Measurements from ENCODE around the gene LRBA. TPM values are rescaled to one million over a fixed set of nuclear protein-coding genes. Genes with fewer than 3 reads are reported as not detected.
"Not testable (repeated sequence)": the region's sequence is repeated elsewhere in the genome, so short reads cannot be mapped to it uniquely, and the experiment has no call there.

Gene LRBA
- total RNA-seq, 2 experiments from 2014 or later, result 53.7 to 54.6 TPM

DNA sequence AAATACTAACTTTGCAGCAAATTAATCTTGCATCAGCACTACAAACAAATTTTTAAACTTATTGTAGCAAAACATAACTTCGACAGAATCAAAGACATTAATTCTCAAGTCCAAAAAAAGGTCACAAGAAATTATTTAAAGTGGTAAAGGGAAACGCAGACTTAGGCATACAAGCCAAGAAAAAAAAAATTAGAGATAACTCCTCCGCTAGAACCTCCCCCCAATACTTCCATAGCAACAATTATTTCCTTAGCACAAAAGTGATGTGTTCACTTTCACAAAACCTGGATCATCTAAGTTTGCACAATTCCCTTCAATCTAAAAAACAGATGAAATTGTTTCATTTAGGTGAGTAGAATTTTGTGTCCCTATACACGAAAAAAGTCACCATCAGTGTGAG is 1.1 kb downstream of the LRBA start:
- Mint-ChIP-seq H3K27me3 (ENCODE audit: low read depth) (no peaks in the 10 kb centered on the region), H3K27ac (peak overlapping the region; percentile 99), H3K36me3 (ENCODE audit: low read depth) (peaks cover 21% of the 10 kb centered on the region), H3K4me3 (peak overlapping the region; percentile 100), H3K9me3 (no peaks in the 10 kb centered on the region), H3K4me1 (ENCODE audit: low read depth) (peaks cover 18% of the 10 kb centered on the region)
- intact Hi-C loops (cut with micrococcal nuclease), result loop anchor here (1.0 to 2.0 kb wide), 2 partner anchors 32 to 51 kb away; no protein-coding TSS in a partner anchor
- no peak for DNase-seq
- CTCF ChIA-PET, result interaction anchor here (0.6 to 1.6 kb wide), 4 partner anchors 9 to 85 kb away, joined by 3 to 8 read pairs (median 4); no protein-coding TSS in a partner anchor

DNA sequence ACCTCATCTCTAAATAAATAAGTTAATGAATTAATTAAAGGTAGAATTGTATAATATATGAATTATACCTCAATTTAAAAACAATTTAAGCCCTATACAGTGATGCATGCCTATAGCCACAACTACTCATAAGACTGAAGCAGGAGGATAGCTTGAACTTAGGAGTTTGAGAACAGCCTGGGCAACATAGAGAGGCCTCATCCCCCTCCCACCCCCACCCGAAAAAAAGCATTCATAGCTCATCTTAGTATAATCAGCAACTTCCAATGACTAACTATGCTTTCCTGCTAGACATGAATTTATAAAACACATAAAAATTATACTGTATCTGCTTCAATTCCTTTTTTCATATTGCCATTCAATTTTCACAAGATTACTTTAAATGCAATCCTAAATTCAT is 1.6 kb downstream of the LRBA start:
- no peak overlapping the region for H3K27ac Mint-ChIP-seq
- H3K4me3 Mint-ChIP-seq, result peak overlapping the region; percentile 100
- peaks cover 21% of the 10 kb centered on the region for H3K36me3 Mint-ChIP-seq (ENCODE audit: low read depth)
- H3K9me3 Mint-ChIP-seq, result no peaks in the 10 kb centered on the region
- no peak for DNase-seq
- H3K4me1 Mint-ChIP-seq (ENCODE audit: low read depth), result peaks cover 18% of the 10 kb centered on the region
- intact Hi-C loops (cut with micrococcal nuclease), result no loop called here
- no peaks in the 10 kb centered on the region for H3K27me3 Mint-ChIP-seq (ENCODE audit: low read depth)
- CTCF ChIA-PET, result interaction anchor here (0.6 to 2.5 kb wide), 3 partner anchors 8 to 52 kb away, joined by 3 to 11 read pairs (median 4); no protein-coding TSS in a partner anchor

- Mint-ChIP-seq H3K36me3 (ENCODE audit: low read depth) (peaks cover 22% of the 10 kb centered on the region), H3K27ac (no peak overlapping the region), H3K4me1 (ENCODE audit: low read depth) (peaks cover 18% of the 10 kb centered on the region), H3K4me3 (peak overlapping the region; percentile 100), H3K27me3 (ENCODE audit: low read depth) (no peaks in the 10 kb centered on the region), H3K9me3 (no peaks in the 10 kb centered on the region)
- peak; percentile 31 for DNase-seq
- intact Hi-C loops (cut with micrococcal nuclease), result no loop called here
- CTCF ChIA-PET, result interaction anchor here (0.6 to 2.5 kb wide), 4 partner anchors 8 to 336 kb away, joined by 3 to 11 read pairs (median 4); no protein-coding TSS in a partner anchor
These were observed 2.3 kb downstream of the LRBA start for GRCh38 chr4:151012820-151013219.

DNA sequence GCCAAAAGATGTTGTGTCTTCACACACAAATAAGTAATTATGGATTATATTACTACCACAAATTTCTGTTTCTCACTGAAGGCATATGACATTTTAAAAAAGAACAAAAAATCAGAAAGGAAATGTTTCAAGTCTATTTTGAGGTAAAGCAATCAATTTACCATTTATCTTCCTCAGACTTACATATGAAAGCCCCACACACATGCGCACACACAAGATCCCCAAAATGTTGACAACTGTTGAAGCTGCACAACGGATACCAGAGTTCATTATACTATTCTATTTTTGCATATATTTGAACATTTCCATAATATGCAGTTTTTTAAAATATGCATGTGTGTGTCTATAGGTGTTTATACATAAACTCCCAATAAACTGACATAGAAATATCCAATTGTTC is 2.7 kb downstream of the LRBA start:
- CTCF ChIA-PET, result interaction anchor here (0.6 to 2.5 kb wide), 3 partner anchors 51 to 337 kb away, joined by 3 to 11 read pairs (median 4); no protein-coding TSS in a partner anchor
- peaks cover 25% of the 10 kb centered on the region for H3K36me3 Mint-ChIP-seq (ENCODE audit: low read depth)
- no peaks in the 10 kb centered on the region for H3K27me3 Mint-ChIP-seq (ENCODE audit: low read depth)
- H3K4me1 Mint-ChIP-seq (ENCODE audit: low read depth), result peaks cover 20% of the 10 kb centered on the region
- H3K27ac Mint-ChIP-seq, result no peak overlapping the region
- H3K9me3 Mint-ChIP-seq, result no peaks in the 10 kb centered on the region
- H3K4me3 Mint-ChIP-seq, result peak overlapping the region; percentile 65
- intact Hi-C loops (cut with micrococcal nuclease), result no loop called here
- no peak for DNase-seq

DNA sequence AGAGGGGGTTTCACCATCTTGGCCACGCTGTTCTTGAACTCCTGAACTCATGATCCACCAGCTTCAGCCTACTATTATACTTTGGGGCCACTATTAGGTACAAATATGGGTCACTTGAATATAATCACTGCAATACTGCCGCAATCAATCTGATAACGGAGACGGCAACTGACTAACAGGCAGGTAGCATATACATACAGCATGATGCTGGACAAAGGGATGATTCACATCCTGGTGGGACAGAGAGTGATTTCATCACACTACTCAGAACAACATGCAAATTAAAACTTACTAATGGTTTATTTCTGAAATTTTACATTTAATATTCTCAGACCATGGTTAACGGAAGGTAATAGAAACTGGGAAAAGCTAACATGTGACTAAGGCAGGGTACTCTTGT is 10.9 kb downstream of the LRBA start:
- H3K9me3 Mint-ChIP-seq, result no peaks in the 10 kb centered on the region
- peaks cover 31% of the 10 kb centered on the region for H3K36me3 Mint-ChIP-seq (ENCODE audit: low read depth)
- H3K27ac Mint-ChIP-seq, result no peak overlapping the region
- no peak overlapping the region for H3K4me3 Mint-ChIP-seq
- CTCF ChIA-PET, result no interaction called here
- DNase-seq, result no peak
- no peaks in the 10 kb centered on the region for H3K27me3 Mint-ChIP-seq (ENCODE audit: low read depth)
- intact Hi-C loops (cut with micrococcal nuclease), result no loop called here
- H3K4me1 Mint-ChIP-seq (ENCODE audit: low read depth), result peaks cover 40% of the 10 kb centered on the region

- no peaks in the 10 kb centered on the region for H3K27me3 Mint-ChIP-seq (ENCODE audit: low read depth)
- peaks cover 49% of the 10 kb centered on the region for H3K4me1 Mint-ChIP-seq (ENCODE audit: low read depth)
- peaks cover 24% of the 10 kb centered on the region for H3K36me3 Mint-ChIP-seq (ENCODE audit: low read depth)
- no peak overlapping the region for H3K27ac Mint-ChIP-seq
- H3K9me3 Mint-ChIP-seq, result no peaks in the 10 kb centered on the region
- CTCF ChIA-PET, result no interaction called here
- no peak for DNase-seq
- intact Hi-C loops (cut with micrococcal nuclease), result no loop called here
- no peak overlapping the region for H3K4me3 Mint-ChIP-seq
These were observed 14.2 kb downstream of the LRBA start for GRCh38 chr4:151000747-151001429.

DNA sequence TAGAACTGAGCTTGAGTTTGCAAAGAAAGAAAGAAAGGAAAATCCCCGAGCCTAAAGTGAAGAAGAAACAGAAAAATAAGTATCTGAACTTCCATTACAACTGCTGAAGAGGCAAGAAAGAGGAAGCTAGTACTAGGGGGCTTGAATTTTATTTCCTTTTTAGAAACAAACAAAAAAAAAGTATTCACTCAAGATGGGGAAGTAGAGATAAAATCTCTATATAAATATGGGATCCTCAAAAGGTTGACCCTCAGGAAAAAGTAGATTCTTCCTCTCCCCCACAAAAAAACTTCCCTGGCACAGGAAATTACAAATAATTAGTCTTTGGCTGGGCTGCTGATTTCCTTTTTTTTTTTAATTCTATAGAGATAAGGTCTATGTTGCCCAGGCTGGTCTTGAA is 16.0 kb downstream of the LRBA start:
- peaks cover 52% of the 10 kb centered on the region for H3K4me1 Mint-ChIP-seq (ENCODE audit: low read depth)
- no peak overlapping the region for H3K27ac Mint-ChIP-seq
- intact Hi-C loops (cut with micrococcal nuclease), result no loop called here
- no peaks in the 10 kb centered on the region for H3K27me3 Mint-ChIP-seq (ENCODE audit: low read depth)
- H3K9me3 Mint-ChIP-seq, result no peaks in the 10 kb centered on the region
- no peak for DNase-seq
- H3K36me3 Mint-ChIP-seq (ENCODE audit: low read depth), result peaks cover 27% of the 10 kb centered on the region
- CTCF ChIA-PET, result no interaction called here
- no peak overlapping the region for H3K4me3 Mint-ChIP-seq

DNA sequence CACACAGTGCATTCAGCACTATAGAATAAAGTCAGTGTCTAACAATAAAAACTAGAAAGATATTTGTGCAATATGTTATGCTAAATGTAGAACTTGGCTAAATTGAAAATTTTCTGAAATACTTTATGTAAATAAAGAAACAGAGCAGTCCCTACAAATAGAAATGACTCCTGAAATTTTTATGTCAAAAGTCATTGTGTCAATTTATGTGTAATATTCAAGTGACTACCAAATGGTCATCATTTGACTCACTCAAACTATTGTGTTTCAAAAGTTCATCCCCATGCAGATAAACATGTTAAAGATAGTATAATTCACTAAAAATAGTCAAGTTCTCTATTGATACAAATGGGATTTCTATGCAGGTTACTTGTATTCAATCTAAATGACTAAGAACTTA is 17.9 kb downstream of the LRBA start:
- peaks cover 26% of the 10 kb centered on the region for H3K36me3 Mint-ChIP-seq (ENCODE audit: low read depth)
- H3K4me3 Mint-ChIP-seq, result no peak overlapping the region
- H3K4me1 Mint-ChIP-seq (ENCODE audit: low read depth), result peaks cover 51% of the 10 kb centered on the region
- DNase-seq, result no peak
- intact Hi-C loops (cut with micrococcal nuclease), result no loop called here
- CTCF ChIA-PET, result no interaction called here
- no peaks in the 10 kb centered on the region for H3K9me3 Mint-ChIP-seq
- no peak overlapping the region for H3K27ac Mint-ChIP-seq
- H3K27me3 Mint-ChIP-seq (ENCODE audit: low read depth), result no peaks in the 10 kb centered on the region

DNA sequence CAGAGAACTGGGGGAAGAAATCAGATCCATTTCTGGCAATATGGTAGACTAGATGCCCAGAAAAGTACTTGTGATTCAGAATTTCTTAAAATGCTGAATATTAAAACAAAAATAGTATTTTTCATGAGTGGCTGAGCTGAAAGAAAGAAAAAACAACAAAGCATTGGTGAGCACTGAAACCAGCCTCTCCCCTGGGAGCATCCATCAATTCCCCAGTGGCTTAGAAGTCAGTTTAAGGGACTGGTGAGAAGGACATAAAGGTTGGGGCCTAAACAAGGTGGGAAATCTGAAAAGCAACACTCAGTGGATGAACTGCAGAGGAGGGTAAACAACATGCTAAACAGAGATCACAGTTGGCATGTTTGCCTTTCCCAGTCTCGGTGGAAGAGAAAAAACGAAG is 20.4 kb downstream of the LRBA start:
- no peak overlapping the region for H3K4me3 Mint-ChIP-seq
- no peak for DNase-seq
- CTCF ChIA-PET, result no interaction called here
- H3K9me3 Mint-ChIP-seq, result no peaks in the 10 kb centered on the region
- no peak overlapping the region for H3K27ac Mint-ChIP-seq
- intact Hi-C loops (cut with micrococcal nuclease), result no loop called here
- peaks cover 41% of the 10 kb centered on the region for H3K4me1 Mint-ChIP-seq (ENCODE audit: low read depth)
- peaks cover 38% of the 10 kb centered on the region for H3K36me3 Mint-ChIP-seq (ENCODE audit: low read depth)
- no peaks in the 10 kb centered on the region for H3K27me3 Mint-ChIP-seq (ENCODE audit: low read depth)

DNA sequence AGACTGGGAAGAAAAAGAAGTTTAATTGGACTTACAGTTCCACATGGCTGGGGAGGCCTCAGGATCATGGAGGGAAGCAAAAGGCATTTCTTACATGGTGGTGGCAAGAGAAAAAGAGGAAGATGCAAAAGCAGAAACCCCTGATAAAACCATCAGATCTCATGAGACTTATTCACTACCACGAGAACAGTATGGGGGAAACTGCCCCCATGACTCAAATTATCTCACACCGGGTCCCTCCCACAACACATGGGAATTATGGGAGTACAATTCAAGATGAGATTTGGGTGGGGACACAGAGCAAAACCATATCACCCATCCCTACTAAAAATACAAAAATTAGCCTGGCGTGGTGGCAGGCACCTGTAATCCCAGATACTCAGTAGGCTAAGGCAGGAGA is 21.5 kb downstream of the LRBA start:
- not testable (repeated sequence) for H3K27ac Mint-ChIP-seq, H3K4me3 Mint-ChIP-seq

GRCh38 chr4:150990993-150991392 is 24.1 kb downstream of the LRBA start:
- H3K36me3 Mint-ChIP-seq (ENCODE audit: low read depth), result peaks cover 38% of the 10 kb centered on the region
- no peak overlapping the region for H3K4me3 Mint-ChIP-seq
- CTCF ChIA-PET, result interaction anchor here (0.6 to 1.2 kb wide), 2 partner anchors 38 to 97 kb away, joined by 3 read pairs; no protein-coding TSS in a partner anchor
- intact Hi-C loops (cut with micrococcal nuclease), result no loop called here
- H3K9me3 Mint-ChIP-seq, result no peaks in the 10 kb centered on the region
- H3K27me3 Mint-ChIP-seq (ENCODE audit: low read depth), result no peaks in the 10 kb centered on the region
- DNase-seq, result no peak
- H3K4me1 Mint-ChIP-seq (ENCODE audit: low read depth), result peaks cover 48% of the 10 kb centered on the region
- H3K27ac Mint-ChIP-seq, result no peak overlapping the region

More for the DNA sequence above, 21.5 kb downstream of the LRBA start:
- Mint-ChIP-seq H3K4me1 (ENCODE audit: low read depth) (peaks cover 32% of the 10 kb centered on the region), H3K36me3 (ENCODE audit: low read depth) (peaks cover 38% of the 10 kb centered on the region)
- H3K27me3 Mint-ChIP-seq (ENCODE audit: low read depth); intact Hi-C loops (cut with micrococcal nuclease); CTCF ChIA-PET; H3K9me3 Mint-ChIP-seq; DNase-seq: not testable (repeated sequence)

DNA sequence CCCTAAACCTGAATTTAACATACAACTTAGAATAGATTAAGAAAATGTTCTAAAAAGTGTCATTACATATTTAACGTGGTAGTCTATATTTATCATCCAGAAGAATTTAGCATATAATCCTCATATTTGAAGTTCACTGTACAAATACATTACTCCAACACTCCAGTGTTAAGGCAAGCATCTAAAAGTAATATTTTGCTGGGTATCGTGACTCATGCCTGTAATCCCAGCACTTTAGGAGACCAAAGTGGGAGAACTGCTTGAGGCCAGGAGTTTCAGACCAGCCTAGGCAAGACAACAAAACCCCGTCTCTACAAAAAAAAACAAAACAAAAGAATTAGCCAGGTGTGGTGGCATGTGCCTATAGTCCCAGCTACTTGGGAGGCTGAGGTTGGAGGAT is 24.8 kb downstream of the LRBA start:
- no peaks in the 10 kb centered on the region for H3K9me3 Mint-ChIP-seq
- peaks cover 47% of the 10 kb centered on the region for H3K4me1 Mint-ChIP-seq (ENCODE audit: low read depth)
- intact Hi-C loops (cut with micrococcal nuclease), result no loop called here
- H3K27me3 Mint-ChIP-seq (ENCODE audit: low read depth), result no peaks in the 10 kb centered on the region
- H3K27ac Mint-ChIP-seq, result no peak overlapping the region
- H3K36me3 Mint-ChIP-seq (ENCODE audit: low read depth), result peaks cover 36% of the 10 kb centered on the region
- DNase-seq, result no peak
- no peak overlapping the region for H3K4me3 Mint-ChIP-seq
- CTCF ChIA-PET, result interaction anchor here (1.2 kb wide), 1 partner anchor 38 kb away, joined by 3 read pairs; no protein-coding TSS in a partner anchor

GRCh38 chr4:150988238-150988637 is 26.8 kb downstream of the LRBA start:
- intact Hi-C loops (cut with micrococcal nuclease), result no loop called here
- Mint-ChIP-seq H3K36me3 (ENCODE audit: low read depth) (peaks cover 19% of the 10 kb centered on the region), H3K27ac (no peak overlapping the region), H3K9me3 (no peaks in the 10 kb centered on the region), H3K4me1 (ENCODE audit: low read depth) (peaks cover 38% of the 10 kb centered on the region), H3K27me3 (ENCODE audit: low read depth) (no peaks in the 10 kb centered on the region), H3K4me3 (no peak overlapping the region)
- DNase-seq, result no peak
- CTCF ChIA-PET, result no interaction called here

Measured in activated naive CD4-positive, alpha-beta T cell treated with anti-CD3 and anti-CD28 coated beads for 36 hours (primary cell).